Endothelial cell (in vitro differentiated cells): ENCODE measurements around the gene LBHD1. TPM values are rescaled to one million over a fixed set of nuclear protein-coding genes. Genes with fewer than 3 reads are reported as not detected.

Source experiments
- DNase-seq: peaks from one replicate; pipeline ENCODE4 v3.0.0; 2021; ENCODE audit warnings: low spot score
- H3K27ac Mint-ChIP-seq: one replicate; pipeline ENCODE4 v1.8.0; 2021; ENCODE audit warnings: mixed read lengths, inconsistent platforms; ENCODE audit not compliant: unreplicated experiment
- H3K27me3 Mint-ChIP-seq: one replicate; pipeline ENCODE4 v1.8.0; 2021; ENCODE audit warnings: mild to moderate bottlenecking, moderate library complexity, mixed read lengths, inconsistent platforms; ENCODE audit not compliant: unreplicated experiment
- H3K36me3 Mint-ChIP-seq: one replicate; pipeline ENCODE4 v1.8.0; 2021; ENCODE audit warnings: mild to moderate bottlenecking, low read depth, mixed read lengths, inconsistent platforms; ENCODE audit not compliant: unreplicated experiment
- H3K4me1 Mint-ChIP-seq: one replicate; pipeline ENCODE4 v1.8.0; 2021; ENCODE audit warnings: mild to moderate bottlenecking, mixed read lengths, inconsistent platforms; ENCODE audit not compliant: unreplicated experiment
- H3K4me3 Mint-ChIP-seq: one replicate; pipeline ENCODE4 v1.8.0; 2021; ENCODE audit warnings: mild to moderate bottlenecking, mixed read lengths, inconsistent platforms; ENCODE audit not compliant: unreplicated experiment
- H3K9me3 Mint-ChIP-seq: one replicate; pipeline ENCODE4 v1.8.0; 2021; ENCODE audit warnings: mixed read lengths, inconsistent platforms; ENCODE audit not compliant: unreplicated experiment
- CTCF ChIP-seq: fragments of 200-600 bp; sonication (generic); IDR thresholded peaks from one replicate; pipeline ENCODE4 v1.5.0; 2021; ENCODE audit warnings: antibody characterized with exemption; ENCODE audit not compliant: unreplicated experiment
- total RNA-seq: library from RNA; stranded (reverse); fragmentation: NEBNext Ultra II Directional; extraction: Animal tissue kit (Norgen Biotek cat#: 25700); gene quantifications from one replicate; pipeline ENCODE4 v1.2.1, GENCODE V29; 2021; ENCODE audit not compliant: unreplicated experiment

LBHD1 gene
- total RNA-seq, 1 donor from 2014 or later = 11.2 TPM

- H3K27me3 Mint-ChIP-seq = peaks cover 19% of the 10 kb centered on the region
- H3K4me1 Mint-ChIP-seq = peaks cover 22% of the 10 kb centered on the region
- no peak for DNase-seq
- no peak overlapping the region for H3K4me3 Mint-ChIP-seq
- H3K36me3 Mint-ChIP-seq = peaks cover 25% of the 10 kb centered on the region
- TF ChIP-seq CTCF = no peak
- H3K9me3 Mint-ChIP-seq = no peaks in the 10 kb centered on the region
- H3K27ac Mint-ChIP-seq = no peak overlapping the region
Observed at GRCh38 chr11:62649486-62649885, 22.6 kb downstream of the LBHD1 start.

GRCh38 chr11:62648967-62649364 is 23.1 kb downstream of the LBHD1 start:
- peaks cover 28% of the 10 kb centered on the region for H3K36me3 Mint-ChIP-seq
- H3K4me1 Mint-ChIP-seq = peaks cover 22% of the 10 kb centered on the region
- no peak for TF ChIP-seq CTCF
- no peaks in the 10 kb centered on the region for H3K9me3 Mint-ChIP-seq
- H3K27me3 Mint-ChIP-seq = peaks cover 14% of the 10 kb centered on the region
- DNase-seq = no peak
- H3K27ac Mint-ChIP-seq = no peak overlapping the region
- H3K4me3 Mint-ChIP-seq = no peak overlapping the region

- Mint-ChIP-seq H3K36me3 (peaks cover 28% of the 10 kb centered on the region), H3K27me3 (peaks cover 14% of the 10 kb centered on the region), H3K4me1 (peaks cover 22% of the 10 kb centered on the region), H3K9me3 (no peaks in the 10 kb centered on the region), H3K4me3 (no peak overlapping the region), H3K27ac (no peak overlapping the region)
- no peak for DNase-seq
- TF ChIP-seq CTCF = no peak
Observed at GRCh38 chr11:62648185-62648966, 23.7 kb downstream of the LBHD1 start.

GRCh38 chr11:62647609-62648005 is 24.5 kb downstream of the LBHD1 start:
- Mint-ChIP-seq H3K27me3 (peaks cover 14% of the 10 kb centered on the region), H3K27ac (no peak overlapping the region), H3K4me1 (peaks cover 19% of the 10 kb centered on the region), H3K9me3 (no peaks in the 10 kb centered on the region), H3K36me3 (peaks cover 33% of the 10 kb centered on the region), H3K4me3 (peak overlapping the region; percentile 42)
- DNase-seq = no peak
- no peak for TF ChIP-seq CTCF

- peak overlapping the region; percentile 97 for H3K27ac Mint-ChIP-seq
- no peaks in the 10 kb centered on the region for H3K9me3 Mint-ChIP-seq
- no peak for TF ChIP-seq CTCF
- H3K27me3 Mint-ChIP-seq = peaks cover 14% of the 10 kb centered on the region
- H3K36me3 Mint-ChIP-seq = peaks cover 34% of the 10 kb centered on the region
- peaks cover 15% of the 10 kb centered on the region for H3K4me1 Mint-ChIP-seq
- peak overlapping the region; percentile 99 for H3K4me3 Mint-ChIP-seq
- no peak for DNase-seq
Observed at GRCh38 chr11:62646825-62647608, 25.1 kb downstream of the LBHD1 start.
